ENCODE measurements around the gene EXTL1. TPM values are rescaled to one million over a fixed set of nuclear protein-coding genes. Genes with fewer than 3 reads are reported as not detected.

The EXTL1 gene
- total RNA-seq, 1 donor from 2014 or later, result 5.4 TPM

- peak; percentile 90 for DNase-seq
Observed at GRCh38 chr1:25996966-25997827, 24.4 kb upstream of the EXTL1 start.

- DNase-seq, result peak; percentile 100
Observed at GRCh38 chr1:25997828-25998761, 23.5 kb upstream of the EXTL1 start, which contains the start of gene PAFAH2. TSS of gene PAFAH2 (minus strand) at chr1:25998063. CDS start at chr1:25990816, 7,247 bp downstream.

GRCh38 chr1:25999041-25999800 lies 22.4 kb upstream of the EXTL1 start:
- no peak for DNase-seq

GRCh38 chr1:26003262-26003661 lies 18.3 kb upstream of the EXTL1 start:
- no peak for DNase-seq

- no peak for DNase-seq
Observed at GRCh38 chr1:26003756-26004155, 17.8 kb upstream of the EXTL1 start.

DNA sequence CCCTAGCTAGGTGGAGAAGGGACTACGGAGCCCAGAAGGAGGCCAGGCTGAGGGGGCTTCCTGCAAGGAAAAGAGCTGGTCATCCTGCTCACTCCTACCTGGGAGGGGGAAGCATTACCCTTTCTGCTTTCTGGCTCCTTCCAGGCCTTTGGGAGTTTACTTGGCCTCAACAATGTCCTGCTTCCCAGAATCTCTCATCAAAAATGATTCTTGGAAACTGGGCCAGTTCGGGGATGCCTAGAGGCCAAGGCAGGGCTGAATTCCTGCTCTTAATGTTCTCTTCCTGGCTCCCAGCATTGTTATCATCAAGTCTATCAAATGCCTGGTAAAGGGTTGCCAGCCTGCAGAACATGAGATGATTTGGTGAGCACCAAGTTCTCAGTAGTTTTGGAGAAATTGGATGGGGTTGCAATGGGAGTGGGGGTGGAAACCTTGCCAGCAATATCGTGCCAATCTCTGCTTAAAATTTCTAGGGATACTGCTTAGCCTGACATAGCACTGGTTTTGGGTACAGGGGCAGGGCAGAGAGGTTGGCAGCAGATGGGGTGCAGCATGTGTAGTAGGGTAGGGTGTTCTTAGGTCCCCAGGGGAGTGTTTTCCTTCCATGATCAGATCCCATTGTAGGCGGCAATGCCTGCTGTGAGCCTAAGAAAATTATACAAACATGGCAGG lies 16.0 kb upstream of the EXTL1 start:
- DNase-seq, result peak; percentile 48

DNA sequence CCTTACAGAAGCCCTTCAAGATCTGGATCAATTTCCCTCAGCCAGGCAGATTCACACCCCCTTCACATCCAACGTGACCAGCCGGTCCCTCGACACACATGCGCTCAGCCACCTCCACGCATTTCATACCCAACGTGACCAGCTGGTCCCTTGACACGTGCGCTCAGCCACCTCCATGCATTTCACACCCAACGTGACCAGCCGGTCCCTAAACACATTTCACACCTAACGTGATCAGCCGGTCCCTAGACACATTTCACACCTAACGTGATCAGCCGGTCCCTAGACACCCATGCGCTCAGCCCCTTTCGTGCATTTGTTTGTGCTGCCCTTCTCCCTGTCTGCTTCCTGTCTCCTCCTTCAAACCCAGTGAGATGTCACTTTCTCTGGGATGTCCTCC lies 14.9 kb upstream of the EXTL1 start:
- DNase-seq, result no peak

- DNase-seq, result no peak
Observed at GRCh38 chr1:26009796-26010447, 11.7 kb upstream of the EXTL1 start.

- DNase-seq, result no peak
Observed at GRCh38 chr1:26010825-26011224, 10.8 kb upstream of the EXTL1 start.

GRCh38 chr1:26012864-26013263 lies 8.7 kb upstream of the EXTL1 start:
- no peak for DNase-seq

- DNase-seq, result no peak
Observed at GRCh38 chr1:26014179-26014578, 7.4 kb upstream of the EXTL1 start.

DNA sequence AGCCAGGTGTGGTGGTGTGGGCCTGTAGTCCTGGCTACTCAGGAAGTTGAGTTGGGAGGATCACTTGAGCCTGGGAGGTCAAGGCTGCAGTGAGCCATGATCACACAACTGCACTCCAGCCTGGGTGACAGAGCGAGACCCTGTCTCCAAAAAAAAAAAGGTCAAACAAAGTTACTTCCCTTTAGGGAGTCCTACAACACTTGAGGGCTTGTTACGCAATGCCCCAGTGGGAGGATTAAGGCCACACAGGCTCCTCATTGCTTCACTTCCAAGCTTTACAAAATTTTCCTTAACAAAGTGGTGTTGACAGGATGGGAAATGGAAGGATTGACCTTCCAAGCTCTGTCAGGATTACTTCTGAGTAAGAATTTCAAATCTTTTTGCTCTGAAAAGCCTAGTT lies 6.2 kb upstream of the EXTL1 start:
- no peak for DNase-seq

- DNase-seq, result peak; percentile 64
Observed at GRCh38 chr1:26016258-26016952, 5.2 kb upstream of the EXTL1 start.

DNA sequence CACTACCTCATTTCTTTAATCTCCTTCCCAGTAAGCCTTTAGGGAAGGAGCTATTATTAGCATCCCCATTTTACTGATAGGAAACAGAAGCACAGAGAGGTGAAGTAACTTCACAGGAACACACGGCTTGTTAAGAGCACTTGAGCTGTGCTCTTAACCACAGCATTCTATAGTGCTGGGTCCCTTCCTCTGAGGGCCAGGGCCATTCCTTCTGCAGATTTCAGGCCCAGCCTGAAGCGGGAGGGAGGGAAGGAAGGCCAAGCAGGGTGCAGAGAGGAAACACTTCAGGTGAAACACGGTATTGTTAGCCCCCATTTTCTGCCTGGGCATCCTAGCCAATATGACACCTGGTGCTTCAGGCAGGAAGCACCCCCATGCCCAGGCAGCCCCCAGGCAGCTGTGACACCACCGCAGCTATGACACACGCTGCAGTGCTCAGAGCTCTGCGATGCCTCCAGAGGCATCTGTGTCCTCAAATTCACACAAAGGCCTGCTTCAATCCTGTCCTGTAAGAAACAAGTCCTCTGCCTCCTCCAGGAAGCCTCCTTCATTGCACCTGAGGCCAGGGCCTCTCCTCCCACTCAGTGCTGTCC lies 4.5 kb upstream of the EXTL1 start:
- no peak for DNase-seq

GRCh38 chr1:26017606-26018005 lies 4.0 kb upstream of the EXTL1 start:
- DNase-seq, result peak; percentile 44

- DNase-seq, result no peak
Observed at GRCh38 chr1:26019641-26020315, 1.8 kb upstream of the EXTL1 start.

GRCh38 chr1:26020330-26020768 lies 1.2 kb upstream of the EXTL1 start:
- DNase-seq, result peak; percentile 50

- DNase-seq, result no peak
Observed at GRCh38 chr1:26020941-26021646, 481 bp upstream of the EXTL1 start.

GRCh38 chr1:26022404-26022779 lies 817 bp downstream of the EXTL1 start:
- no peak for DNase-seq

Data from tongue (tissue), 2 donors.